ENCODE measurements around the gene CITED1. TPM values are rescaled to one million over a fixed set of nuclear protein-coding genes. Genes with fewer than 3 reads are reported as not detected.

CITED1 gene
- polyA plus RNA-seq, 1 donor = 0.94 TPM

GRCh38 chrX:72253686-72254085, 52.0 kb downstream of the CITED1 start:
- Histone ChIP-seq H3K27ac (ENCODE audit: low read length) (no peak overlapping the region), H3K36me3 (ENCODE audit: control insufficient read depth, insufficient read depth, low read length) (no peaks in the 10 kb centered on the region)
- no peak for DNase-seq

More at GRCh38 chrX:72253686-72254085, 52.0 kb downstream of the CITED1 start:
- H3K4me3 ChIP-seq (ENCODE audit: low read length) = no peak overlapping the region
- no peaks in the 10 kb centered on the region for H3K4me1 ChIP-seq (ENCODE audit: control insufficient read depth, insufficient read depth, low read length)
- no peaks in the 10 kb centered on the region for H3K9me3 ChIP-seq (ENCODE audit: control insufficient read depth, low read depth, low read length)
- H3K27me3 ChIP-seq (ENCODE audit: control insufficient read depth, insufficient read depth, low read length) = no peaks in the 10 kb centered on the region

Other genes starting within 250 kb of the CITED1 start
- gene RTL5, start 174.0 kb downstream of the CITED1 start, polyA plus RNA-seq = 6.9 TPM
- gene PIN4, start 124.2 kb downstream of the CITED1 start, polyA plus RNA-seq = 21.5 TPM
- gene ERCC6L, start 66.9 kb downstream of the CITED1 start, polyA plus RNA-seq = 2.4 TPM
- 1,483 TPM for gene RPS4X, start 28.7 kb downstream of the CITED1 start, polyA plus RNA-seq